Ectodermal cell (in vitro differentiated cells): ENCODE data around the gene TNPO3.
"Not testable (repeated sequence)": the region's sequence is repeated elsewhere in the genome, so short reads cannot be mapped to it uniquely, and the experiment has no call there.

Experiments
- H3K27ac ChIP-seq: 2 replicates; pipeline ENCODE4 v1.7.0; 2013; ENCODE audit warnings: mild to moderate bottlenecking, low read depth, low read length; ENCODE audit not compliant: insufficient read depth, poor library complexity, severe bottlenecking
- H3K27me3 ChIP-seq: 2 replicates; pipeline ENCODE4 v1.7.0; 2013; ENCODE audit warnings: mild to moderate bottlenecking, low read length; ENCODE audit not compliant: insufficient read depth, control insufficient read depth, poor library complexity, severe bottlenecking
- H3K36me3 ChIP-seq: one replicate; pipeline ENCODE4 v1.7.0; 2013; ENCODE audit warnings: low read length; ENCODE audit not compliant: control insufficient read depth, insufficient read depth
- H3K4me1 ChIP-seq: one replicate; pipeline ENCODE4 v1.7.0; 2013; ENCODE audit warnings: low read length; ENCODE audit not compliant: control insufficient read depth, insufficient read depth
- H3K4me3 ChIP-seq: 2 replicates; pipeline ENCODE4 v1.7.0; 2013; ENCODE audit warnings: low read depth, low read length, control low read depth; ENCODE audit not compliant: insufficient read depth
- H3K9me3 ChIP-seq: 2 replicates; pipeline ENCODE4 v1.7.0; 2013; ENCODE audit warnings: mild to moderate bottlenecking, low read length, moderate library complexity; ENCODE audit not compliant: control insufficient read depth
- WGBS, 2 experiments: methylation state at CpG; one replicate each; pipeline ENCODE4 v1.1.7; 2013; ENCODE audit warnings: missing lambda C conversion rate in 2 of 2; 5-methylcytosine and 5-hydroxymethylcytosine counted together

TNPO3 gene

DNA sequence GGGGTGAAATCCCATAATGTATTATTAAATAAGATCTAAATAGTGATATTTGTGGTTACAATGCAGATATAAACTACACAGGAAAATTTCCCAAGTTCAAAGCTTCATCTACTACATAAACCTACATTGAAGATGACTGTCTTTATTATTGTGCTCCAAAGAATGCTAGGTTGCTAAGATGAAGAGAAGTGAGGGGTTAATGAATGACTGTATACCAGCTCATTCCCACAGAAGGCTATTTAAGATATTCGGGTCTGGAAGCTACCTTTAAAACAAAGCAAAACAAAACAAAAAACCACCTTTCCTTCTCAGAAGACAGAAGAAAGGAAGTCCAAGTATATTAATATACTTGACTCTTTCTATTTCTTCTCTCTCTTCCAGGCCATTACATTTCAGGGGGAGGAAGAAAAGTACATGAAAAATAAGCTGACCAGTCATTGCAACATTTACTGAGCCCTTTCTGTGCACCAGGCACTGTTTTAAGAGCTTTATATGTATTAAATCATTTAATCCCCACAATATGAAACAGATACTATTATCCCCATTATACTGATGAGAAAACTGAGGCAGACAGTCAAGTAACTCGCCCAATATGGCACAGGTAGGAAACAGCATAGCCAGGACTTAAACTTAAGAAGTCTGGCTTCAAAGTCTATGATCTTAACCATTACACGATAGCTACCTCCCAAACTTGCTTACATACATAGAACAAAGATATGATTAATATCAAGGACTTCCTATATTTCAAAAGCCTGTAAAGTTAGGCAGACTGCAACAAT, 48.1 kb downstream of the TNPO3 start:
- no peaks in the 10 kb centered on the region for H3K27me3 ChIP-seq
- H3K4me1 ChIP-seq = no peaks in the 10 kb centered on the region
- 93 to 95% methylated on average over 2 to 3 of the region's 3 CpGs for WGBS, 2 experiments
- H3K9me3 ChIP-seq = no peaks in the 10 kb centered on the region
- H3K27ac ChIP-seq = no peak overlapping the region
- H3K36me3 ChIP-seq = peaks cover 5% of the 10 kb centered on the region
- H3K4me3 ChIP-seq = no peak overlapping the region

DNA sequence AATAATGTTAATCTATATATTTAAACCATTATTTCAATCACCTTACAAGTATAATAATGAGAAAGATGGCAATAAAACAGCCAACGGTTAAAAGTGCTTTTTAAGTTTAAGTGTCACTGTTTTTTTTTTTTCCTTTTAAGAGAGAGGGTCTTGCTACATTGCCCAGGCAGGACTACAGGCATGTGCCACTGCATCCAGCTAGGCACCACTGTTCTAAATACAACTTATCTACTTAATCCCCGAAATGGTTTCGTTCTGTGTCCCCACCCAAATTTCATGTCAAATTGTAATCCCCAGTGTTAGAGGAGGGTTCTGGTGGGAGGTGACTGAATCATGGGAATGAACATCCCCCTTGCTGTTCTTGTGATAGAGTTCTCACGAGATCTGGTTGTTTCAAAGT, 49.7 kb downstream of the TNPO3 start:
- peaks cover 8% of the 10 kb centered on the region for H3K36me3 ChIP-seq
- no peak overlapping the region for H3K27ac ChIP-seq
- no peaks in the 10 kb centered on the region for H3K9me3 ChIP-seq
- H3K27me3 ChIP-seq = no peaks in the 10 kb centered on the region
- 86 to 92% methylated on average over 2 to 4 of the region's 4 CpGs for WGBS, 2 experiments
- no peak overlapping the region for H3K4me3 ChIP-seq
- H3K4me1 ChIP-seq = no peaks in the 10 kb centered on the region

DNA sequence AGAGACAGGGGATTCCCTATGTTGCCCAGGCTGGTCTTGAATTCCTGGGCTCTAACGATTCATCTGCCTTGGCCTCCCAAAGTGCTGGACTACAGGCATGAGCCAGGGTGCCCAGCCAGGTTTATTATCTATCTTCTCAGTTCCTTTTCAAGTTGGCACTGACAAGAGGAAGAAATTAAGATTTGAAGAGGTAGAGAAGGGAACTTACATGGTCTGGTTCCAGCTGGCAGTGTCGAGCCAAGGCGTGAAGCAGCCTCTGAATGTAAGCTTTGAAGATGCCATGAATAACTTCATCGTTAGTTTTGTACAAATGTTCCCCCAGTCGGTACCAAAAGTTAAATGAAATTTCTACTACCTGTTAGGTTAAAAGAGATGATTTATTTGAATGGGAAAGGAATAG, 57.7 kb downstream of the TNPO3 start:
- peaks cover 15% of the 10 kb centered on the region for H3K36me3 ChIP-seq

DNA sequence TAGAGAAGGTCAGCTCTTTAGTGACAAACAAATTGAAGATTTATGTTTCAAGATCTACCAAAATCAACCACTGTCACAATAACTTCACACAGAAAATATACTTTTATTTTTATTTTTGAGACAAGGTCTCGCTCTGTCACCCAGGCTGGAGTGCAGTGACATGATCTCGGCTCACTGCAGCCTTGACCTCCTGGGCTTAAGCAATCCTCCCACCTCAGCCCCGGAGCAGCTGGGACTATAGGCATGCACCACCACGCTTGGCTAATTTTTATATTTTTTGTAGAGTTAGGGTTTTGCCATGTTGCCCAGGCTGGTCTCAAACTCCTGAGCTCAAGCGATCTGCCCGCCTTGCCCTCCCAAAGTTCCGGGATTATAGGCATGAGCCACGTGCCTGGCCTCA, 60.4 kb downstream of the TNPO3 start:
- H3K27ac ChIP-seq, H3K27me3 ChIP-seq, H3K4me3 ChIP-seq, H3K4me1 ChIP-seq, H3K9me3 ChIP-seq: not testable (repeated sequence)
- H3K36me3 ChIP-seq = peaks cover 22% of the 10 kb centered on the region
- WGBS, 2 experiments = 93 to 94% methylated on average over 8 of the region's 8 CpGs

More for the DNA sequence above, 57.7 kb downstream of the TNPO3 start:
- no peaks in the 10 kb centered on the region for H3K27me3 ChIP-seq
- no peaks in the 10 kb centered on the region for H3K4me1 ChIP-seq
- no peak overlapping the region for H3K4me3 ChIP-seq
- 98 to 99% methylated on average over 5 of the region's 5 CpGs for WGBS, 2 experiments
- no peak overlapping the region for H3K27ac ChIP-seq
- H3K9me3 ChIP-seq = no peaks in the 10 kb centered on the region

DNA sequence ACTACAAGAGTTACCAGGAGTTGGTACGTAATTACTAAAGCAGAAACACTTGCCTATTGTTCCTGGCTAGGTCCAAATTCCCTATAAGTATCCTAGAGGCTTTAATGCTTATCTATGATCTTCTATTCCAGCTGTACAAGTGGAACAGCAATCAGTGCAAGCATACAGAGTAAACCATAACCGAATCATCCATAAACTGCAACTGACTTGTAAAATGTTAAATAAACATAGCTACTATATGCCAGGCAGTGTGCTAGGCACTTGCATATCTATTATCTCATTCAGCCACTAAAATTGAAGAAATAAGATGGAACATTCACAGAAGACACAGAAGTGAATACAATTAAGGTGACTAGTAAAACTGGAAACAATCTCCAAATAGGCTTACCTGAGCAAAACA, 61.5 kb downstream of the TNPO3 start:
- Histone ChIP-seq H3K36me3 (peaks cover 17% of the 10 kb centered on the region), H3K27me3 (no peaks in the 10 kb centered on the region), H3K27ac (no peak overlapping the region), H3K9me3 (no peaks in the 10 kb centered on the region), H3K4me3 (no peak overlapping the region), H3K4me1 (no peaks in the 10 kb centered on the region)
- WGBS, 2 experiments = 94 to 100% methylated on average over 2 of the region's 2 CpGs

DNA sequence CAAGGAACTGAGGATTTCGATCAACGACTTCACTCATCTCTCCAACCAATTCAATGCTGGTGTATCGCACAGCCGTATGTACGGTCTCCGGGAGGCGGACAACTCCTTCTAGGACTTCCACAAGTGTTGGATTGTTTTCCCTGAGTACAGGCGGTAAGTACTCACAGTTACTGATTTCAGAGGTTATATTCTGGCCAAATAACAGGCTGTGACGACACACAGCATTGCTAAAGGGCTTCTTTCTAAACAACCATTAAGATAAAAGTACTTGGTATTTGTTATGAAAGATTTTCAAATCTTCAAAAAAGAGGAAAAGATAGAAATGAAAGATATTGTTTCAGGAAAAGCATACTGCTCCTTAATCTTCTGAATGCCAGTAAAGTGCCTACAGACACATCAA, 65.0 kb downstream of the TNPO3 start:
- Histone ChIP-seq H3K36me3 (peaks cover 22% of the 10 kb centered on the region), H3K27ac (no peak overlapping the region), H3K9me3 (no peaks in the 10 kb centered on the region), H3K27me3 (no peaks in the 10 kb centered on the region), H3K4me1 (no peaks in the 10 kb centered on the region), H3K4me3 (no peak overlapping the region)
- WGBS, 2 experiments = 97 to 99% methylated on average over 9 of the region's 9 CpGs

DNA sequence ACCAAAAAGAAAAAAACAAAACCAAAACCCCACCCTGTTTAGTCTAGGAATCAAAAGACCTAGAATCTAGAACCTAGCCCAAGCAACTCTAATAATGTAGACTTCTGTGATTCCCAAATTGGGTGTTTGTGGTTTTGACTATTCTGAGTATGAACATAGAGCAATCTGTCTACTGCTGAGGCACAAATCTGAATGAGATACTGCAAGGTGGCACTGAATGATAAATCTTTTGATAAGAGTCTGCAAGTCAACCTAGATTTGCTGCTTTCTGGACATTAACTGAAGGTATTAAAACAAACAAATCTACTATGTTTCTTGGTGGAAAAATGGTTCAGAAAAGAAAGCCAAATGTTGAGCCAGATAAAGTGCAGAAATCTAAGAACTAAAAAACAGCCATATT, 66.5 kb downstream of the TNPO3 start:
- Histone ChIP-seq H3K27ac (no peak overlapping the region), H3K4me1 (no peaks in the 10 kb centered on the region), H3K27me3 (no peaks in the 10 kb centered on the region), H3K36me3 (peaks cover 33% of the 10 kb centered on the region), H3K9me3 (no peaks in the 10 kb centered on the region), H3K4me3 (no peak overlapping the region)

DNA sequence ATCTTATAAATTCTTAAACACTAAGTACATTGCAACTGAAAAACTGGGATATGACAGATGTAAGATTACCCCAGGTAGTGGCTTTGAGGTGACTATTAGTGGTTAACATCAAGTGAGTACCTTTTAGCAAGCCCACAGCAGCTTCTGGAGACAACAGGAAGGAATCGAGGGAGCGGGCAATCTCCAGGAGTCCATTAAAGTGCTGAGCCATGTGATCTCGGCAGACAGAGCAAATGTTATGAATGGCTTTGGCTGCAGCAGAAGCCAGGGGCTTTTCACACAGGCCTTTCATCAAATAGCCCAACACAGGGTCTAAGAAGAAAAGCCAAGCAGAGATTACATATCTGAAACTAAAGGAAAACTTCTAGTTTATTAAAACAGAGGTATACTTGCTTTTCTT, 68.3 kb downstream of the TNPO3 start:
- Histone ChIP-seq H3K36me3 (peaks cover 44% of the 10 kb centered on the region), H3K27me3 (no peaks in the 10 kb centered on the region), H3K9me3 (no peaks in the 10 kb centered on the region), H3K4me3 (no peak overlapping the region), H3K27ac (no peak overlapping the region), H3K4me1 (no peaks in the 10 kb centered on the region)
- 87 to 93% methylated on average over 3 of the region's 3 CpGs for WGBS, 2 experiments

DNA sequence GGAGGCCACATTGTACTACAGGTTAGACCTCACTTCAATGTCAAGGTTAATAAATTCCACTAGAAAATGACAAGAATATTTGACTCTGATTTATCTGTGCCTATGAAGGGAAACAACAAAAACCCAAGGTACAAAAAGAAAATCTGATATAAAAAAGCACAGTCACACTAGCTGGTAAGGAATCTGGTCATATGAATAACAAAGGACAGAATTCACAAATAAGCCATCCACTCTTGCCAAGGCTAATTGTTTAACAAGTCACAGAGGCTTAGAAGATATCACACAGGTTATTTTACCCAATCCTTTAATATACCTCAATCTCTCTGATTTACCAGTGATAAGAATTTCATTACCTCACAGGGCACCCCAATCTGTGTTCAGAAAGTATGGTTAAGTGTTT, 69.3 kb downstream of the TNPO3 start:
- peaks cover 44% of the 10 kb centered on the region for H3K36me3 ChIP-seq

DNA sequence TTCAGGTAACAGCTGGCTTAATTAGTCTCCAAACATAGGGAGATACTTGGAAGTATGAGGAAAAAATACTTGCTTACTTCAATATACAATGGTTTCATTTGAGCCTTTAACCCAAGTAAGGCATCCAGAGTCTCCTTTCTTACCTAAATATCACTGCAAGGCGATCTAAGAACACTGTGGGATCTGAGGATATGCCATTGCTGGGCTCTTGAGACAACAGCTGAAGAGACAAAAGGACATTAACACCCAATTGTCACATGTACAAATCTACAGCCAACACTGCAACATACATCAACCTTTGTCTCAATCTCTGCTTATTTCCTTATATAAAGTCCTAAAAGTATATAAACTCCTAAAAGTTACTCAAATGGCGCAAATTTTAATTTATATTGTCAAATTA, 72.8 kb downstream of the TNPO3 start:
- Histone ChIP-seq H3K27ac (no peak overlapping the region), H3K9me3 (no peaks in the 10 kb centered on the region), H3K27me3 (no peaks in the 10 kb centered on the region), H3K4me3 (no peak overlapping the region), H3K36me3 (peaks cover 52% of the 10 kb centered on the region), H3K4me1 (no peaks in the 10 kb centered on the region)
- WGBS, 2 experiments = 88 to 94% methylated on average over 1 to 2 of the region's 2 CpGs

More for the DNA sequence above, 69.3 kb downstream of the TNPO3 start:
- H3K27me3 ChIP-seq = no peaks in the 10 kb centered on the region
- H3K4me3 ChIP-seq = no peak overlapping the region
- no peaks in the 10 kb centered on the region for H3K9me3 ChIP-seq
- no peak overlapping the region for H3K27ac ChIP-seq
- H3K4me1 ChIP-seq = no peaks in the 10 kb centered on the region
